HEK293 (cell line): Measurements from ENCODE around the gene PARD6G.

Experiments used
- CTCF ChIA-PET: fragments of 350-600 bp; formaldehyde crosslinking; extraction: SDS; loops from one replicate; lab custom pipeline; 2021; ENCODE audit warnings: antibody characterized with exemption; lab: Yijun Ruan, JAX
- POLR2A ChIA-PET: fragments of 300-600 bp; formaldehyde crosslinking; extraction: SDS; loops from one replicate; lab custom pipeline; 2020; ENCODE audit warnings: antibody characterized with exemption, inconsistent platforms; lab: Yijun Ruan, JAX
- H3K27ac ChIP-seq: fragments of 200-500 bp; sonication (Bioruptor generic); 2 replicates; pipeline ENCODE4 v1.5.1; 2014; ENCODE audit warnings: low read depth, low read length, control low read depth, inconsistent platforms; ENCODE audit errors: extremely low read depth
- H3K36me3 ChIP-seq, 2 experiments: fragments of 200-500 bp in 1 of 2; sonication (Bioruptor generic) in 1 of 2; 1 replicate in 1 of 2; 2 replicates in 1 of 2; pipeline ENCODE4 v1.5.1; 2014 to 2017; ENCODE audit warnings: inconsistent platforms in 2 of 2, low read length in 2 of 2; ENCODE audit not compliant: control insufficient read depth in 2 of 2, insufficient read depth in 1 of 2
- H3K4me1 ChIP-seq: fragments of 200-500 bp; sonication (Bioruptor generic); 2 replicates; pipeline ENCODE4 v1.5.1; 2014; ENCODE audit warnings: mild to moderate bottlenecking, low read length, inconsistent platforms; ENCODE audit not compliant: control insufficient read depth, insufficient read depth
- H3K4me3 ChIP-seq: 2 replicates; pipeline ENCODE4 v1.5.1; 2011; ENCODE audit warnings: low read depth, mild to moderate bottlenecking, control low read depth, low read length, moderate library complexity
- H3K9me3 ChIP-seq: fragments of 200-500 bp; sonication (Bioruptor generic); 2 replicates; pipeline ENCODE4 v1.5.1; 2014; ENCODE audit warnings: low read depth, low read length, inconsistent platforms; ENCODE audit not compliant: control insufficient read depth, insufficient read depth
- GLI2 ChIP-seq: fragments of 450-650 bp; formaldehyde crosslinking; IDR thresholded peaks from 2 replicates; pipeline ENCODE4; 2017; ENCODE audit warnings: missing biosample characterization, missing genetic modification characterization, low read depth, borderline replicate concordance
- HOXA7 ChIP-seq: sonication (generic); formaldehyde crosslinking; IDR thresholded peaks from 2 replicates; pipeline ENCODE4 v1.8.1; 2022; ENCODE audit warnings: missing genetic modification reagents, borderline replicate concordance
- PRDM1 ChIP-seq: fragments of 450-650 bp; formaldehyde crosslinking; IDR thresholded peaks from 2 replicates; pipeline ENCODE4; 2016; ENCODE audit warnings: missing biosample characterization, missing genetic modification characterization
- ZBTB48 ChIP-seq: fragments of 450-650 bp; formaldehyde crosslinking; IDR thresholded peaks from 2 replicates; pipeline ENCODE4 v1.5.1; 2016; ENCODE audit warnings: missing biosample characterization, missing genetic modification characterization
- ZFP69B ChIP-seq: fragments of 450-650 bp; formaldehyde crosslinking; IDR thresholded peaks from 2 replicates; pipeline ENCODE4 v1.5.1; 2016; ENCODE audit warnings: missing biosample characterization, missing genetic modification characterization
- ZNF23 ChIP-seq: fragments of 450-650 bp; formaldehyde crosslinking; IDR thresholded peaks from 2 replicates; pipeline ENCODE4 v1.5.1; 2016; ENCODE audit warnings: missing biosample characterization, missing genetic modification characterization, borderline replicate concordance
- ZNF24 ChIP-seq: fragments of 450-650 bp; formaldehyde crosslinking; IDR thresholded peaks from 2 replicates; pipeline ENCODE4 v1.5.1; 2016; ENCODE audit warnings: missing biosample characterization, missing genetic modification characterization
- ZNF280C ChIP-seq: fragments of 450-650 bp; formaldehyde crosslinking; IDR thresholded peaks from 2 replicates; pipeline ENCODE4 v1.5.1; 2016; ENCODE audit warnings: missing biosample characterization, missing genetic modification characterization
- ZNF302 ChIP-seq: fragments of 450-650 bp; formaldehyde crosslinking; IDR thresholded peaks from 2 replicates; pipeline ENCODE4 v1.5.1; 2016; ENCODE audit warnings: missing biosample characterization, missing genetic modification characterization, low read depth
- ZNF354C ChIP-seq: fragments of 450-650 bp; formaldehyde crosslinking; IDR thresholded peaks from 2 replicates; pipeline ENCODE4 v1.5.1; 2016; ENCODE audit warnings: missing biosample characterization, missing genetic modification characterization, low read depth, borderline replicate concordance
- ZNF366 ChIP-seq: fragments of 450-650 bp; formaldehyde crosslinking; conservative IDR thresholded peaks from 2 replicates; pipeline ENCODE4 v1.5.1; 2016; ENCODE audit warnings: missing biosample characterization, missing genetic modification characterization
- ZNF37A ChIP-seq: fragments of 450-650 bp; IDR thresholded peaks from 2 replicates; pipeline ENCODE4 v1.5.1; 2018; ENCODE audit warnings: missing biosample characterization, missing genetic modification characterization
- ZNF473 ChIP-seq: fragments of 450-650 bp; formaldehyde crosslinking; IDR thresholded peaks from 2 replicates; pipeline ENCODE4 v1.5.1; 2017; ENCODE audit warnings: missing biosample characterization, missing genetic modification characterization
- ZNF513 ChIP-seq: fragments of 450-650 bp; IDR thresholded peaks from 2 replicates; pipeline ENCODE4 v1.5.1; 2018; ENCODE audit warnings: missing biosample characterization, missing genetic modification characterization
- ZNF544 ChIP-seq: fragments of 450-650 bp; formaldehyde crosslinking; IDR thresholded peaks from 2 replicates; pipeline ENCODE4 v1.5.0; 2017; ENCODE audit warnings: missing biosample characterization, missing genetic modification characterization
- ZNF560 ChIP-seq: fragments of 450-650 bp; formaldehyde crosslinking; IDR thresholded peaks from 2 replicates; pipeline ENCODE4 v1.5.1; 2017; ENCODE audit warnings: missing biosample characterization, missing genetic modification characterization, borderline replicate concordance
- ZNF621 ChIP-seq: fragments of 450-650 bp; formaldehyde crosslinking; IDR thresholded peaks from 2 replicates; pipeline ENCODE4 v1.5.1; 2017; ENCODE audit warnings: missing biosample characterization, missing genetic modification characterization
- ZNF692 ChIP-seq: fragments of 450-650 bp; formaldehyde crosslinking; IDR thresholded peaks from 2 replicates; pipeline ENCODE4 v1.5.1; 2016; ENCODE audit warnings: missing biosample characterization, missing genetic modification characterization
- ZNF768 ChIP-seq: fragments of 450-650 bp; formaldehyde crosslinking; IDR thresholded peaks from 2 replicates; pipeline ENCODE4 v1.5.1; 2018; ENCODE audit warnings: missing biosample characterization, mild to moderate bottlenecking, missing genetic modification characterization
- ZNF785 ChIP-seq: fragments of 450-650 bp; formaldehyde crosslinking; IDR thresholded peaks from 2 replicates; pipeline ENCODE4 v1.5.1; 2016; ENCODE audit warnings: missing biosample characterization, missing genetic modification characterization
- TF ChIP-seq, protein P1 (sequence below): fragments of 450-650 bp; formaldehyde crosslinking; IDR thresholded peaks from 2 replicates; pipeline ENCODE4 v1.5.1; 2016; ENCODE audit warnings: missing biosample characterization, missing genetic modification characterization

Gene PARD6G

GRCh38 chr18:80198994-80199748 lies 48.1 kb downstream of the PARD6G start:
- H3K27ac ChIP-seq = no peak overlapping the region
- POLR2A ChIA-PET = no interaction called here
- H3K9me3 ChIP-seq = no peaks in the 10 kb centered on the region
- peaks cover 8% of the 10 kb centered on the region for H3K4me1 ChIP-seq
- CTCF ChIA-PET = no interaction called here
- no peaks in the 10 kb centered on the region; a peak in 1 of 3 replicates for H3K36me3 ChIP-seq
- TF ChIP-seq ZNF544 (tag by site-specific recombination) (no peak), HOXA7 (CRISPR knock-in tag) (no peak), ZBTB48 (tag by site-specific recombination) (no peak), ZNF768 (tag by site-specific recombination) (no peak), ZNF366 (tag by site-specific recombination) (no peak), ZNF23 (no peak), ZNF560 (tag by site-specific recombination) (no peak), ZNF513 (no peak), ZNF785 (tag by site-specific recombination) (no peak), GLI2 (no peak), ZNF692 (tag by site-specific recombination) (no peak), ZNF473 (tag by site-specific recombination) (no peak), ZNF621 (tag by site-specific recombination) (no peak), ZNF280C (tag by site-specific recombination) (no peak), ZNF302 (tag by site-specific recombination) (no peak)
- TF ChIP-seq, protein P1, sequence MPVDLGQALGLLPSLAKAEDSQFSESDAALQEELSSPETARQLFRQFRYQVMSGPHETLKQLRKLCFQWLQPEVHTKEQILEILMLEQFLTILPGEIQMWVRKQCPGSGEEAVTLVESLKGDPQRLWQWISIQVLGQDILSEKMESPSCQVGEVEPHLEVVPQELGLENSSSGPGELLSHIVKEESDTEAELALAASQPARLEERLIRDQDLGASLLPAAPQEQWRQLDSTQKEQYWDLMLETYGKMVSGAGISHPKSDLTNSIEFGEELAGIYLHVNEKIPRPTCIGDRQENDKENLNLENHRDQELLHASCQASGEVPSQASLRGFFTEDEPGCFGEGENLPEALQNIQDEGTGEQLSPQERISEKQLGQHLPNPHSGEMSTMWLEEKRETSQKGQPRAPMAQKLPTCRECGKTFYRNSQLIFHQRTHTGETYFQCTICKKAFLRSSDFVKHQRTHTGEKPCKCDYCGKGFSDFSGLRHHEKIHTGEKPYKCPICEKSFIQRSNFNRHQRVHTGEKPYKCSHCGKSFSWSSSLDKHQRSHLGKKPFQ (tag by site-specific recombination) = no peak
- TF ChIP-seq, all 188 proteins: peak for 0
- H3K4me3 ChIP-seq = no peak overlapping the region

- TF ChIP-seq ZNF24 (tag by site-specific recombination) = no peak
- TF ChIP-seq ZBTB48 (tag by site-specific recombination) = no peak
- no peak for TF ChIP-seq ZNF785 (tag by site-specific recombination)
- TF ChIP-seq ZNF354C (tag by site-specific recombination) = no peak
- TF ChIP-seq ZFP69B (tag by site-specific recombination) = no peak
- TF ChIP-seq ZNF37A = no peak
- no peak for TF ChIP-seq PRDM1 (tag by site-specific recombination)
- CTCF ChIA-PET = no interaction called here
- POLR2A ChIA-PET = no interaction called here
Measured at GRCh38 chr18:80198391-80198790, 48.9 kb downstream of the PARD6G start.

More at GRCh38 chr18:80198391-80198790, 48.9 kb downstream of the PARD6G start:
- no peaks in the 10 kb centered on the region; a peak in 1 of 3 replicates for H3K36me3 ChIP-seq
- peaks cover 8% of the 10 kb centered on the region for H3K4me1 ChIP-seq
- no peak overlapping the region for H3K4me3 ChIP-seq
- no peaks in the 10 kb centered on the region for H3K9me3 ChIP-seq
- H3K27ac ChIP-seq = no peak overlapping the region
